NT2/D1 (cell line): ENCODE measurements around the gene PDK1.

ENCODE experiments used
- DNase-seq: peaks from one replicate; pipeline ENCODE4 v3.0.0-alpha.2; 2011; ENCODE audit warnings: low read depth, low spot score
- H3K27me3 ChIP-seq: 2 replicates; pipeline ENCODE4 v1.6.0; 2011; ENCODE audit warnings: mild to moderate bottlenecking; ENCODE audit not compliant: insufficient read length, insufficient read depth
- H3K36me3 ChIP-seq: 2 replicates; pipeline ENCODE4 v1.6.1; 2011; ENCODE audit warnings: mild to moderate bottlenecking, low read length, mixed read lengths; ENCODE audit not compliant: insufficient read depth, insufficient read length
- H3K4me1 ChIP-seq: 2 replicates; pipeline ENCODE4 v1.5.1; 2011; ENCODE audit not compliant: insufficient read depth, insufficient read length
- H3K4me3 ChIP-seq: 2 replicates; pipeline ENCODE4 v1.5.1; 2011; ENCODE audit warnings: low read depth; ENCODE audit not compliant: insufficient read length
- H3K9ac ChIP-seq: 2 replicates; pipeline ENCODE4 v1.6.0; 2011; ENCODE audit warnings: low read depth; ENCODE audit not compliant: insufficient read length
- H3K9me3 ChIP-seq: 2 replicates; pipeline ENCODE4 v1.5.1; 2011; ENCODE audit warnings: mild to moderate bottlenecking, low read length; ENCODE audit not compliant: insufficient read depth
- SUZ12 ChIP-seq: IDR thresholded peaks from 2 replicates; pipeline ENCODE4 v1.6.1; 2011; ENCODE audit not compliant: insufficient read length, insufficient read depth; ENCODE audit errors: extremely low read depth
- YY1 ChIP-seq: IDR thresholded peaks from 2 replicates; pipeline ENCODE4 v1.6.1; 2011; ENCODE audit not compliant: insufficient read length, insufficient read depth
- ZNF274 ChIP-seq: IDR thresholded peaks from 2 replicates; pipeline ENCODE4 v1.6.1; 2011; ENCODE audit warnings: mild to moderate bottlenecking, low read depth, low read length

The PDK1 gene

GRCh38 chr2:172561270-172561669 is 5.4 kb downstream of the PDK1 start:
- TF ChIP-seq YY1, result no peak
- no peak for TF ChIP-seq ZNF274
- TF ChIP-seq SUZ12, result no peak
- no peak overlapping the region for H3K4me3 ChIP-seq
- no peaks in the 10 kb centered on the region for H3K9me3 ChIP-seq
- H3K4me1 ChIP-seq, result no peaks in the 10 kb centered on the region
- peaks cover 25% of the 10 kb centered on the region for H3K36me3 ChIP-seq
- no peak for DNase-seq
- H3K27me3 ChIP-seq, result no peaks in the 10 kb centered on the region
- no peak overlapping the region for H3K9ac ChIP-seq

DNA sequence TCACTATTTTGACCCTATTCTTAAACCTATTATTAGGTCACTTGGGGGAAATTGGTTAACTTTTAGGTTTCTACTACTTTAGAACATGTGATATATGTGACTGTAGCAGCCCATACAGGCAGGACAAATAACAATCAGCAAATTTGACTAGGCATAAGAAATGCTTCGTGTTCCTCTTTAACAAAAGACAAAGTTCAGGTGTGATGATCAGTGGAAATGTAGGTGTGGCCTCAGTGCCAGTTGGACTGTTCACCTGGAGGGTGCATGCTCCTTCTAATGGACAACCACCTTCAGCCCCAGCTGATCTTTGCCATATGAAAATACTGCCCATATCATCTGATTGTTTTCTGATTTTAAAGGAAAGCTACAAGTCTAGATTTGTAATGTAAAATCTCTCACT is 6.4 kb downstream of the PDK1 start:
- Histone ChIP-seq H3K36me3 (peaks cover 25% of the 10 kb centered on the region), H3K9me3 (no peaks in the 10 kb centered on the region), H3K4me3 (no peak overlapping the region), H3K4me1 (no peaks in the 10 kb centered on the region), H3K9ac (no peak overlapping the region), H3K27me3 (no peaks in the 10 kb centered on the region)
- DNase-seq, result no peak
- no peak for TF ChIP-seq SUZ12
- no peak for TF ChIP-seq ZNF274
- no peak for TF ChIP-seq YY1

GRCh38 chr2:172564376-172564775 is 8.5 kb downstream of the PDK1 start:
- DNase-seq, result no peak
- Histone ChIP-seq H3K9me3 (no peaks in the 10 kb centered on the region), H3K9ac (no peak overlapping the region), H3K4me1 (no peaks in the 10 kb centered on the region), H3K27me3 (no peaks in the 10 kb centered on the region), H3K36me3 (peaks cover 40% of the 10 kb centered on the region), H3K4me3 (no peak overlapping the region)
- TF ChIP-seq YY1 (no peak), ZNF274 (no peak), SUZ12 (no peak)

GRCh38 chr2:172571245-172571644 is 15.4 kb downstream of the PDK1 start:
- no peak overlapping the region for H3K9ac ChIP-seq
- TF ChIP-seq ZNF274 (no peak), YY1 (no peak)
- no peak overlapping the region for H3K4me3 ChIP-seq
- H3K9me3 ChIP-seq, result peaks cover 32% of the 10 kb centered on the region
- H3K4me1 ChIP-seq, result no peaks in the 10 kb centered on the region
- no peak for DNase-seq
- peaks cover 37% of the 10 kb centered on the region for H3K36me3 ChIP-seq
- H3K27me3 ChIP-seq, result no peaks in the 10 kb centered on the region

GRCh38 chr2:172572981-172573380 is 17.1 kb downstream of the PDK1 start:
- no peaks in the 10 kb centered on the region for H3K4me1 ChIP-seq
- no peak overlapping the region for H3K9ac ChIP-seq
- H3K27me3 ChIP-seq, result no peaks in the 10 kb centered on the region
- no peak overlapping the region for H3K4me3 ChIP-seq
- H3K36me3 ChIP-seq, result peaks cover 34% of the 10 kb centered on the region
- TF ChIP-seq YY1 (no peak), SUZ12 (no peak), ZNF274 (no peak)
- peaks cover 49% of the 10 kb centered on the region for H3K9me3 ChIP-seq
- no peak for DNase-seq

GRCh38 chr2:172574965-172575364 is 19.1 kb downstream of the PDK1 start:
- Histone ChIP-seq H3K27me3 (no peaks in the 10 kb centered on the region), H3K36me3 (peaks cover 22% of the 10 kb centered on the region), H3K4me1 (no peaks in the 10 kb centered on the region), H3K4me3 (no peak overlapping the region), H3K9ac (no peak overlapping the region), H3K9me3 (peaks cover 54% of the 10 kb centered on the region)
- no peak for DNase-seq
- TF ChIP-seq SUZ12 (no peak), YY1 (no peak), ZNF274 (no peak)

GRCh38 chr2:172578054-172578453 is 22.2 kb downstream of the PDK1 start:
- Histone ChIP-seq H3K4me3 (no peak overlapping the region), H3K9ac (no peak overlapping the region), H3K36me3 (peaks cover 6% of the 10 kb centered on the region), H3K4me1 (no peaks in the 10 kb centered on the region), H3K9me3 (peaks cover 56% of the 10 kb centered on the region), H3K27me3 (no peaks in the 10 kb centered on the region)
- TF ChIP-seq ZNF274, result no peak
- TF ChIP-seq SUZ12, result no peak
- no peak for TF ChIP-seq YY1
- no peak for DNase-seq

DNA sequence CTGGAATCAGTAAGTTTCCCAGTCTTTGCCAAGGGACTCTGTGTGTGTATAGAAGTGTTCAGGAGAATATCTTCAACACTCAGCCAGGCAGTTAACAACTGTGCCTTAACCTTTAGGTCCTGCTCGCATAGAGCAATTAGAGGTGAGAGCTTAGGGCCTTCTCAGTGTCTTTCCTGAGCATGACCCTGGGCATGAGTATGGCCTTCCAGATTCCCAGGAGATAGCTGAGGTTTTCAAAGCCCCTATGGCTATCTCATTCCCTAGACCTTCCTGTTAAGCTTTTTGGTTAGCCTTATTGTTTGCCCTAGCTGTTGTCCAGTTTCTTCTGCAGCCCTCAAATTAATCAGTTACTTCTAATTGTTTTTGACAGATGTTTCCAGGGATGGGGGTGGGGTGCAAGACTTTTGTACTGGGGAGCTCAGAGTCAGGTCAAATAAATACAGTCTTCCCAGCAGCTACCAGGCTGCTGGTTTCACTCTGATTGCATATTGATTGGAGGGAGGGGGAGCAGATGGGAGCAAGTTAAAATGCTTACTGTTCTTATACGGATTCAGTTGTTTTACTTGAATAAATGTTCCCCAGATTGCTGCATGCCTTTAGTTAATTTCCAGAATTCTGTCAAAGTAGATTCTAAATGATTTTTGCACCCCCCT is 23.1 kb downstream of the PDK1 start:
- H3K4me3 ChIP-seq, result no peak overlapping the region
- no peak overlapping the region for H3K9ac ChIP-seq
- H3K36me3 ChIP-seq, result peaks cover 6% of the 10 kb centered on the region

More for the DNA sequence above, 23.1 kb downstream of the PDK1 start:
- Histone ChIP-seq H3K9me3 (peaks cover 47% of the 10 kb centered on the region), H3K27me3 (no peaks in the 10 kb centered on the region), H3K4me1 (no peaks in the 10 kb centered on the region)
- TF ChIP-seq SUZ12 (no peak), ZNF274 (no peak), YY1 (no peak)
- DNase-seq, result no peak
